ENCODE data around the gene STPG1. TPM values are rescaled to one million over a fixed set of nuclear protein-coding genes. Genes with fewer than 3 reads are reported as not detected.

The STPG1 gene
- total and polyA plus RNA-seq, 9 of the 15 experiments (the other 6 are each of a cell fraction or from before 2014, with no cell fraction given), result 5.0 to 11.9 (median 8.3) TPM

- TF ChIP-seq ZNF143 (CRISPR knock-in tag; IDR thresholded peaks at IDR 0.05), result no peak
- TF ChIP-seq ZNF263 (CRISPR knock-in tag; IDR thresholded peaks at IDR 0.05; ENCODE audit: borderline replicate concordance), result no peak; the same call in 1 of the 2 replicates
- no peak for TF ChIP-seq HNRNPH1 (optimal IDR thresholded peaks at IDR 0.05; ENCODE audit: low read depth, low read length)
- TF ChIP-seq CCNT2 (IDR thresholded peaks at IDR 0.05; ENCODE audit: borderline replicate concordance, extremely low read depth, insufficient read length, low read depth, low read length), result no peak
- no peak; a peak in 1 of 4 replicates for TF ChIP-seq FOXA3 (CRISPR knock-in tag; conservative IDR thresholded peaks at IDR 0.05 in 1 of 2, IDR thresholded peaks at IDR 0.05 in 1 of 2)
- TF ChIP-seq TEAD2 (tag; IDR thresholded peaks at IDR 0.05), result no peak
- no peak for TF ChIP-seq NCOR1 (IDR thresholded peaks at IDR 0.05)
- no peak; the same call in 1 of the 2 replicates for TF ChIP-seq HDGF (IDR thresholded peaks at IDR 0.05)
- no peak for TF ChIP-seq HNRNPK (IDR thresholded peaks at IDR 0.05; ENCODE audit: low read depth, low read length, poor library complexity, severe bottlenecking)
- no peak for TF ChIP-seq NFXL1 (CRISPR knock-in tag; IDR thresholded peaks at IDR 0.05)
- TF ChIP-seq MAFG (tag; conservative IDR thresholded peaks at IDR 0.05), result no peak
- peak; percentile 90 for TF ChIP-seq TFAP4 (CRISPR knock-in tag; IDR thresholded peaks at IDR 0.05; ENCODE audit: borderline replicate concordance)
- peak; percentile 85; the same call in 1 of the 2 replicates for TF ChIP-seq ZBTB7A (IDR thresholded peaks at IDR 0.05; ENCODE audit: borderline replicate concordance, control insufficient read depth, low read depth, low read length)
- no peak for TF ChIP-seq ZNF280A (IDR thresholded peaks at IDR 0.05; ENCODE audit: low read depth, partially characterized antibody)
- TF ChIP-seq KDM1A (IDR thresholded peaks at IDR 0.05), result peak; percentile 28 to 42; a peak in 1 of 4 replicates
- no peak for TF ChIP-seq SLC30A9 (CRISPR knock-in tag; IDR thresholded peaks at IDR 0.05)
- TF ChIP-seq GTF2E2 (tag; IDR thresholded peaks at IDR 0.05), result no peak
- TF ChIP-seq ZBTB49 (CRISPR knock-in tag; IDR thresholded peaks at IDR 0.05; ENCODE audit: borderline replicate concordance), result no peak
- TF ChIP-seq ZNF76 (CRISPR knock-in tag; IDR thresholded peaks at IDR 0.05; ENCODE audit: borderline replicate concordance), result no peak
- TF ChIP-seq DNMT1 (IDR thresholded peaks at IDR 0.05), result no peak
- TF ChIP-seq ZNF124 (CRISPR knock-in tag; IDR thresholded peaks at IDR 0.05), result no peak
- no peak for TF ChIP-seq ZBTB12 (CRISPR knock-in tag; IDR thresholded peaks at IDR 0.05)
These were observed at the start of gene STPG1 (continued) for GRCh38 chr1:24413350-24414163.
